ENCODE results near the gene UPF2.
A peak's percentile ranks its signal among the peaks of the same experiment; 100 is the strongest.

UPF2 gene

GRCh38 chr10:12067336-12067735 lies 24.7 kb upstream of the UPF2 start:
- Histone ChIP-seq H3K4me3 (ENCODE audit: low read length) (no peak overlapping the region), H3K36me3 (ENCODE audit: control insufficient read depth, insufficient read depth, low read length, severe bottlenecking) (no peaks in the 10 kb centered on the region), H3K4me1 (ENCODE audit: control insufficient read depth, insufficient read depth, low read length) (peaks cover 3% of the 10 kb centered on the region), H3K27me3 (replicated peaks; ENCODE audit: control insufficient read depth, insufficient read depth, low read length) (no peaks in the 10 kb centered on the region), H3K9me3 (ENCODE audit: control insufficient read depth, low read length) (no peaks in the 10 kb centered on the region), H3K9ac (ENCODE audit: low read length) (peak overlapping the region; percentile 39)
- peak; percentile 14 for DNase-seq (ENCODE audit: low read depth)

- Histone ChIP-seq H3K4me1 (ENCODE audit: control insufficient read depth, insufficient read depth, low read length) (peaks cover 3% of the 10 kb centered on the region), H3K4me3 (ENCODE audit: low read length) (no peak overlapping the region), H3K9me3 (ENCODE audit: control insufficient read depth, low read length) (no peaks in the 10 kb centered on the region), H3K27me3 (replicated peaks; ENCODE audit: control insufficient read depth, insufficient read depth, low read length) (no peaks in the 10 kb centered on the region), H3K36me3 (ENCODE audit: control insufficient read depth, insufficient read depth, low read length, severe bottlenecking) (no peaks in the 10 kb centered on the region), H3K9ac (ENCODE audit: low read length) (no peak overlapping the region)
- no peak for DNase-seq (ENCODE audit: low read depth)
Observed at GRCh38 chr10:12063483-12063818, 20.8 kb upstream of the UPF2 start.

- no peak overlapping the region for H3K4me3 ChIP-seq (ENCODE audit: low read length)
Observed at GRCh38 chr10:12062754-12063482, 20.3 kb upstream of the UPF2 start.

GRCh38 chr10:12061124-12061523 lies 18.5 kb upstream of the UPF2 start:
- no peaks in the 10 kb centered on the region for H3K36me3 ChIP-seq (ENCODE audit: control insufficient read depth, insufficient read depth, low read length, severe bottlenecking)
- DNase-seq (ENCODE audit: low read depth), result no peak
- H3K9me3 ChIP-seq (ENCODE audit: control insufficient read depth, low read length), result no peaks in the 10 kb centered on the region
- H3K9ac ChIP-seq (ENCODE audit: low read length), result no peak overlapping the region
- H3K4me3 ChIP-seq (ENCODE audit: low read length), result no peak overlapping the region
- H3K4me1 ChIP-seq (ENCODE audit: control insufficient read depth, insufficient read depth, low read length), result no peaks in the 10 kb centered on the region
- H3K27me3 ChIP-seq (replicated peaks; ENCODE audit: control insufficient read depth, insufficient read depth, low read length), result no peaks in the 10 kb centered on the region

More at GRCh38 chr10:12062754-12063482, 20.3 kb upstream of the UPF2 start:
- DNase-seq (ENCODE audit: low read depth), result no peak
- Histone ChIP-seq H3K9me3 (ENCODE audit: control insufficient read depth, low read length) (no peaks in the 10 kb centered on the region), H3K36me3 (ENCODE audit: control insufficient read depth, insufficient read depth, low read length, severe bottlenecking) (no peaks in the 10 kb centered on the region), H3K9ac (ENCODE audit: low read length) (no peak overlapping the region), H3K27me3 (replicated peaks; ENCODE audit: control insufficient read depth, insufficient read depth, low read length) (no peaks in the 10 kb centered on the region), H3K4me1 (ENCODE audit: control insufficient read depth, insufficient read depth, low read length) (no peaks in the 10 kb centered on the region)

GRCh38 chr10:12056748-12057147 lies 14.1 kb upstream of the UPF2 start:
- no peaks in the 10 kb centered on the region for H3K9me3 ChIP-seq (ENCODE audit: control insufficient read depth, low read length)
- DNase-seq (ENCODE audit: low read depth), result no peak
- H3K27me3 ChIP-seq (replicated peaks; ENCODE audit: control insufficient read depth, insufficient read depth, low read length), result no peaks in the 10 kb centered on the region
- no peaks in the 10 kb centered on the region for H3K36me3 ChIP-seq (ENCODE audit: control insufficient read depth, insufficient read depth, low read length, severe bottlenecking)
- no peak overlapping the region for H3K4me3 ChIP-seq (ENCODE audit: low read length)
- peaks cover 6% of the 10 kb centered on the region for H3K4me1 ChIP-seq (ENCODE audit: control insufficient read depth, insufficient read depth, low read length)
- no peak overlapping the region for H3K9ac ChIP-seq (ENCODE audit: low read length)

GRCh38 chr10:12055732-12056131 lies 13.1 kb upstream of the UPF2 start:
- no peaks in the 10 kb centered on the region for H3K27me3 ChIP-seq (replicated peaks; ENCODE audit: control insufficient read depth, insufficient read depth, low read length)
- peaks cover 6% of the 10 kb centered on the region for H3K4me1 ChIP-seq (ENCODE audit: control insufficient read depth, insufficient read depth, low read length)
- H3K4me3 ChIP-seq (ENCODE audit: low read length), result no peak overlapping the region
- no peak for DNase-seq (ENCODE audit: low read depth)
- H3K36me3 ChIP-seq (ENCODE audit: control insufficient read depth, insufficient read depth, low read length, severe bottlenecking), result no peaks in the 10 kb centered on the region
- no peak overlapping the region for H3K9ac ChIP-seq (ENCODE audit: low read length)
- H3K9me3 ChIP-seq (ENCODE audit: control insufficient read depth, low read length), result no peaks in the 10 kb centered on the region

- Histone ChIP-seq H3K4me1 (ENCODE audit: control insufficient read depth, insufficient read depth, low read length) (peaks cover 6% of the 10 kb centered on the region), H3K27me3 (replicated peaks; ENCODE audit: control insufficient read depth, insufficient read depth, low read length) (no peaks in the 10 kb centered on the region), H3K9me3 (ENCODE audit: control insufficient read depth, low read length) (no peaks in the 10 kb centered on the region), H3K4me3 (ENCODE audit: low read length) (no peak overlapping the region), H3K36me3 (ENCODE audit: control insufficient read depth, insufficient read depth, low read length, severe bottlenecking) (no peaks in the 10 kb centered on the region), H3K9ac (ENCODE audit: low read length) (no peak overlapping the region)
- DNase-seq (ENCODE audit: low read depth), result no peak
Observed at GRCh38 chr10:12051241-12051640, 8.6 kb upstream of the UPF2 start.

- DNase-seq (ENCODE audit: low read depth), result no peak
- Histone ChIP-seq H3K9ac (ENCODE audit: low read length) (no peak overlapping the region), H3K36me3 (ENCODE audit: control insufficient read depth, insufficient read depth, low read length, severe bottlenecking) (no peaks in the 10 kb centered on the region), H3K4me3 (ENCODE audit: low read length) (no peak overlapping the region), H3K4me1 (ENCODE audit: control insufficient read depth, insufficient read depth, low read length) (peaks cover 6% of the 10 kb centered on the region), H3K27me3 (replicated peaks; ENCODE audit: control insufficient read depth, insufficient read depth, low read length) (no peaks in the 10 kb centered on the region), H3K9me3 (ENCODE audit: control insufficient read depth, low read length) (no peaks in the 10 kb centered on the region)
Observed at GRCh38 chr10:12050528-12050927, 7.9 kb upstream of the UPF2 start.

GRCh38 chr10:12048547-12048946 lies 5.9 kb upstream of the UPF2 start:
- no peak for DNase-seq (ENCODE audit: low read depth)
- no peaks in the 10 kb centered on the region for H3K27me3 ChIP-seq (replicated peaks; ENCODE audit: control insufficient read depth, insufficient read depth, low read length)
- H3K4me3 ChIP-seq (ENCODE audit: low read length), result no peak overlapping the region
- peaks cover 3% of the 10 kb centered on the region for H3K4me1 ChIP-seq (ENCODE audit: control insufficient read depth, insufficient read depth, low read length)
- no peaks in the 10 kb centered on the region for H3K36me3 ChIP-seq (ENCODE audit: control insufficient read depth, insufficient read depth, low read length, severe bottlenecking)
- no peaks in the 10 kb centered on the region for H3K9me3 ChIP-seq (ENCODE audit: control insufficient read depth, low read length)
- H3K9ac ChIP-seq (ENCODE audit: low read length), result no peak overlapping the region

- Histone ChIP-seq H3K27me3 (replicated peaks; ENCODE audit: control insufficient read depth, insufficient read depth, low read length) (no peaks in the 10 kb centered on the region), H3K36me3 (ENCODE audit: control insufficient read depth, insufficient read depth, low read length, severe bottlenecking) (no peaks in the 10 kb centered on the region), H3K9me3 (ENCODE audit: control insufficient read depth, low read length) (no peaks in the 10 kb centered on the region), H3K4me3 (ENCODE audit: low read length) (no peak overlapping the region), H3K9ac (ENCODE audit: low read length) (no peak overlapping the region), H3K4me1 (ENCODE audit: control insufficient read depth, insufficient read depth, low read length) (peaks cover 13% of the 10 kb centered on the region)
- DNase-seq (ENCODE audit: low read depth), result no peak
Observed at GRCh38 chr10:12045596-12045995, 3.0 kb upstream of the UPF2 start.

GRCh38 chr10:12042409-12042796 lies 206 bp downstream of the UPF2 start:
- H3K27me3 ChIP-seq (replicated peaks; ENCODE audit: control insufficient read depth, insufficient read depth, low read length), result no peaks in the 10 kb centered on the region
- peak overlapping the region; percentile 95 for H3K9ac ChIP-seq (ENCODE audit: low read length)
- H3K36me3 ChIP-seq (ENCODE audit: control insufficient read depth, insufficient read depth, low read length, severe bottlenecking), result no peaks in the 10 kb centered on the region
- DNase-seq (ENCODE audit: low read depth), result peak; percentile 66
- peaks cover 18% of the 10 kb centered on the region for H3K4me1 ChIP-seq (ENCODE audit: control insufficient read depth, insufficient read depth, low read length)
- H3K9me3 ChIP-seq (ENCODE audit: control insufficient read depth, low read length), result no peaks in the 10 kb centered on the region
- peak overlapping the region; percentile 93 for H3K4me3 ChIP-seq (ENCODE audit: low read length)
